HG02610 (cell line): Measurements from ENCODE around the gene ZFX.

ENCODE experiments used
- ATAC-seq: cut with Tn5 transposase; IDR thresholded peaks from one replicate; pipeline ENCODE4 v1.9.1; 2021; ENCODE audit warnings: mild to moderate bottlenecking, moderate library complexity; ENCODE audit not compliant: unreplicated experiment

ZFX gene

GRCh38 chrX:24232796-24233195, 83.3 kb downstream of the ZFX start:
- no peak for ATAC-seq

- peak; percentile 76 for ATAC-seq
Measured at GRCh38 chrX:24235084-24235710, 85.7 kb downstream of the ZFX start.

- ATAC-seq = peak; percentile 23
Measured at GRCh38 chrX:24241822-24242648, 92.5 kb downstream of the ZFX start.

- ATAC-seq = peak; percentile 88
Measured at GRCh38 chrX:24242649-24243175, 93.2 kb downstream of the ZFX start.

- ATAC-seq = peak; percentile 36
Measured at GRCh38 chrX:24243188-24243587, 93.7 kb downstream of the ZFX start.

GRCh38 chrX:24243692-24244091, 94.2 kb downstream of the ZFX start:
- ATAC-seq = no peak

GRCh38 chrX:24245202-24245601, 95.7 kb downstream of the ZFX start:
- no peak for ATAC-seq

- no peak for ATAC-seq
Measured at GRCh38 chrX:24248042-24248441, 98.5 kb downstream of the ZFX start.

- ATAC-seq = no peak
Measured at GRCh38 chrX:24253030-24253429, 103.5 kb downstream of the ZFX start.

GRCh38 chrX:24253469-24253868, 103.9 kb downstream of the ZFX start:
- peak; percentile 49 for ATAC-seq

GRCh38 chrX:24257011-24257410, 107.5 kb downstream of the ZFX start:
- no peak for ATAC-seq

GRCh38 chrX:24259544-24260240, 110.2 kb downstream of the ZFX start:
- no peak for ATAC-seq

- peak; percentile 64 for ATAC-seq
Measured at GRCh38 chrX:24260842-24261550, 111.5 kb downstream of the ZFX start.

GRCh38 chrX:24262309-24262708, 112.8 kb downstream of the ZFX start:
- no peak for ATAC-seq

- no peak for ATAC-seq
Measured at GRCh38 chrX:24264383-24264782, 114.9 kb downstream of the ZFX start.
